Neural cell (in vitro differentiated cells): Measurements from ENCODE around the gene CMC1.

ENCODE experiments used
- CTCF ChIP-seq: fragments of 450-650 bp; IDR thresholded peaks from 2 replicates; pipeline ENCODE4 v1.5.1; 2014; ENCODE audit warnings: antibody characterized with exemption, mild to moderate bottlenecking, moderate library complexity; ENCODE audit not compliant: poor library complexity, severe bottlenecking
- EP300 ChIP-seq: fragments of 450-650 bp; conservative IDR thresholded peaks from 2 replicates; pipeline ENCODE4 v1.6.1; 2014; ENCODE audit warnings: antibody characterized with exemption, mild to moderate bottlenecking, moderate library complexity; ENCODE audit not compliant: poor library complexity, severe bottlenecking
- EZH2 ChIP-seq: fragments of 200-600, 300-800 bp; shearing (Covaris generic), sonication (generic); IDR thresholded peaks from 2 replicates; pipeline ENCODE4 v1.6.1; 2014; ENCODE audit warnings: antibody characterized with exemption, low read length, borderline replicate concordance, mild to moderate bottlenecking; ENCODE audit not compliant: insufficient read depth, poor library complexity, severe bottlenecking
- MXI1 ChIP-seq: fragments of 450-650 bp; conservative IDR thresholded peaks from 2 replicates; pipeline ENCODE4 v1.6.1; 2014; ENCODE audit warnings: antibody characterized with exemption, mild to moderate bottlenecking; ENCODE audit not compliant: poor library complexity, severe bottlenecking
- POLR2AphosphoS5 ChIP-seq: IDR thresholded peaks from 2 replicates; pipeline ENCODE4 v1.6.1; 2012
- RAD21 ChIP-seq: fragments of 450-650 bp; conservative IDR thresholded peaks from 2 replicates; pipeline ENCODE4 v1.6.1; 2014; ENCODE audit warnings: antibody characterized with exemption, mild to moderate bottlenecking, moderate library complexity
- REST ChIP-seq: IDR thresholded peaks from 2 replicates; pipeline ENCODE4 v1.6.1; 2012; ENCODE audit warnings: borderline replicate concordance
- SMC3 ChIP-seq: fragments of 450-650 bp; conservative IDR thresholded peaks from 2 replicates; pipeline ENCODE4 v1.6.1; 2014; ENCODE audit warnings: antibody characterized with exemption, mild to moderate bottlenecking, moderate library complexity; ENCODE audit not compliant: poor library complexity
- TAF1 ChIP-seq: IDR thresholded peaks from 2 replicates; pipeline ENCODE4 v1.6.1; 2012; ENCODE audit warnings: low read depth

- TF ChIP-seq CTCF (no peak), EP300 (no peak), TAF1 (no peak), EZH2 (no peak), SMC3 (no peak), REST (no peak), POLR2AphosphoS5 (no peak), MXI1 (no peak), RAD21 (no peak)
Measured at GRCh38 chr3:28326458-28326926, 85.1 kb downstream of the CMC1 start.
